Cardiac fibroblast (primary cell): ENCODE data around the gene MED12L.
"Not testable (repeated sequence)": the region's sequence is repeated elsewhere in the genome, so short reads cannot be mapped to it uniquely, and the experiment has no call there.

ENCODE experiments used
- DNase-seq, 2 donors: peaks; one replicate each; pipeline versions ENCODE4 v3.0.0 to v3.0.0-alpha.2; 2010; ENCODE audit warnings: low read depth in 2 of 2
- H3K4me3 ChIP-seq, 2 donors: replicated peaks in 1 of 2; 1 replicate in 1 of 2; 2 replicates in 1 of 2; pipeline ENCODE4 v1.5.1; 2011; ENCODE audit warnings: low read depth in 2 of 2, low read length in 2 of 2, mild to moderate bottlenecking in 2 of 2, moderate library complexity in 1 of 2
- TF ChIP-seq, protein P1 (sequence below): IDR thresholded peaks from one replicate; pipeline ENCODE4 v1.5.1; 2011; ENCODE audit warnings: low read depth, mild to moderate bottlenecking, low read length, inconsistent platforms

The MED12L gene

DNA sequence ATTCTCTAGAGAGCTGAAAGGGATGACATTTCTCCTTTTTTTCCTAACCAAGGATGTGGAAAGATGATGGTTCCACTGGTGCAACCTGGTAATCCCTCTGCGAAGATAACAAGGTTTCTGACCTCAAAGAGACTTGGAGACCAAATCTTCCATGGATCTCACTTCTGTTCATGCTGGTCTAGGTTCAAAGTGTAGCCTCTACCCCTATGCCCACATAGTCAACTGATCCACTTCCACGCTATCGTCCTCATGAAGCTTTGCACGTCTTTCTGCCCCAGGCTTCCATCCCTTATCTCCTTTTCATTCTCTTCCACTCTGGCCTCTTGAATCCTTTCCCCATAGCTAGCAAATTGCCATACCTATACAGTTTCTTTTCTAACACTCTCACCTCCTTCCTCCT, 8.8 kb upstream of the MED12L start:
- no peak overlapping the region for H3K4me3 ChIP-seq
- TF ChIP-seq, protein P1, sequence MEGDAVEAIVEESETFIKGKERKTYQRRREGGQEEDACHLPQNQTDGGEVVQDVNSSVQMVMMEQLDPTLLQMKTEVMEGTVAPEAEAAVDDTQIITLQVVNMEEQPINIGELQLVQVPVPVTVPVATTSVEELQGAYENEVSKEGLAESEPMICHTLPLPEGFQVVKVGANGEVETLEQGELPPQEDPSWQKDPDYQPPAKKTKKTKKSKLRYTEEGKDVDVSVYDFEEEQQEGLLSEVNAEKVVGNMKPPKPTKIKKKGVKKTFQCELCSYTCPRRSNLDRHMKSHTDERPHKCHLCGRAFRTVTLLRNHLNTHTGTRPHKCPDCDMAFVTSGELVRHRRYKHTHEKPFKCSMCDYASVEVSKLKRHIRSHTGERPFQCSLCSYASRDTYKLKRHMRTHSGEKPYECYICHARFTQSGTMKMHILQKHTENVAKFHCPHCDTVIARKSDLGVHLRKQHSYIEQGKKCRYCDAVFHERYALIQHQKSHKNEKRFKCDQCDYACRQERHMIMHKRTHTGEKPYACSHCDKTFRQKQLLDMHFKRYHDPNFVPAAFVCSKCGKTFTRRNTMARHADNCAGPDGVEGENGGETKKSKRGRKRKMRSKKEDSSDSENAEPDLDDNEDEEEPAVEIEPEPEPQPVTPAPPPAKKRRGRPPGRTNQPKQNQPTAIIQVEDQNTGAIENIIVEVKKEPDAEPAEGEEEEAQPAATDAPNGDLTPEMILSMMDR = no peak
- DNase-seq = no peak

DNA sequence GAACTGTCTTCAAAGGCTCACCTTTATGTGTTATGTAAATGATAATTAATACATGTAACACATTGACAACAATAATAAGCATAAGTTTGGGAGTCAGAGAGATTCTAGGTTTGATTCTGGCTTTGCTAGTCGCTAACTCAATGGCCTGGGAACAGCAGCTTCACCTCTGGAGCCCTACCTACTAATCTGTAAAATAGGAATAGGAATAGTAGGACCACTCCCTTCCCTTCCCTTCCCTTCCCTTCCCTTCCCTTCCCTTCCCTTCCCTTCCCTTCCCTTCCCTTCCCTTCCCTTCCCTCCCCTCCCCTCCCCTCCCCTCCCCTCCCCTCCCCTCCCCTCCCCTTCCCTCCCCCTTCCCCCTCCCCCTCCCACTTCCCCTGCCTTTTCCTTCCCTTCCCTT, 4.4 kb upstream of the MED12L start:
- not testable (repeated sequence) for DNase-seq, H3K4me3 ChIP-seq

DNA sequence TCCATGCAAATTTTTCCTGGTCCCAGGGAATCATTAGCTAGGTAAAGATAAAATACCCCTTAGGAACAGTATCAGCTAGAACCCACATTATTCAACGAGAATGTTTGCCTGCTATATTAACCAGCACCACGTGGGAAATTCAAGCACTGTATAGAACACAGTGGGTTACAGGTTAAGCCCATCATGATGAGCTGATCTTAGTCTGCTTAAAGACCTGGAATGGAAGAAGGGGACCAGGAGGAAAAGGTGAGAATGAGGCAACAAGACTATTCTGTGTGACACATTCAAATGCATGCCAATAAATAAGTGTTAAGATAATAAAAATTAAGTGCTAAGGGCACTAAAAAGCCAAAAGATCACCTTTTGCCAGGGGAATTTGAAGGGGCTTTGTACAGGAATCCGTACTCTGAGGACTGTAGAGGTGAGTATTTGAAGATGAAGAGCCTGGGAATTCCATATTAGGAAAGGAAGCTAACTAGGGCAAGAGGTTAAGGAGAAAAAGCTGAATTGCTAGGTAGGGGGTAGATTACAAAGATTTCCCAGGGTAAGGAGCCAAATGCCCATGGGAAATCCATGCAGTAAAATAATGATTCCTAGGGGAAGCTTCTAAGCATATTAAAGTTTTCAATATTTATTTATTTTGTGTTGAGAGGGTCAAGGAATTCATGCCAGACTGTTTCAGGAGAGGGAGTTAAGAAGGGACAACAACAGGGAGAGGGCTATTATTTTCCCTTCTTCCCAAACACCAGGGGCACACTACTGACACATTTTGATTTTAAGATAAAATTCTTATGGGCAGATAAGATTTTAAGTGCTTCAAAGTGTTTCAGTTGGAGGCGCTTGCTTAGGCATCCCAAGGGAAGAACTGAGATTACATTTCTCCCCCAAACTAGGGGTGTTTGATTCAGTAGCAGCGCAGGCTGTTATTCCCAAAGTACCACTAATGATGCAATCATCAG, 2.3 kb upstream of the MED12L start:
- TF ChIP-seq, protein P1 = no peak
- H3K4me3 ChIP-seq = no peak overlapping the region
- no peak for DNase-seq

DNA sequence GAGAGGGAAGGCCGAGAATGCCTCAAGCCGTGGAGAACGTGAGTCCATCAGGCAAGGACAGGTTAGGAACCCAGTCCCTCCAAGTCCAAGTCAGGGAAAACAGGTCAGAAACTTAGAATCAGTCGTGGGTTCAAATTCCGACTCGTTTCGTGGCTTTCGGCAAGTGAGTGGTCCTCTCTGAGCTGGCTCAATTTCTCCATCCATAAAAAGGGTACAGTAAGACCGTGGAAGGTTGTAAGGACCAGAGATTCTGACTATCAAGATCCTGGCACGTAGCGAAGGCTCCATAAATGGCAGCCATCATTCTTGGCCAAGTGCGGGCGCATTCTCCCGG, 604 bp upstream of the MED12L start:
- TF ChIP-seq, protein P1 = no peak
- no peak for DNase-seq
- H3K4me3 ChIP-seq = peak overlapping the region; percentile 46

DNA sequence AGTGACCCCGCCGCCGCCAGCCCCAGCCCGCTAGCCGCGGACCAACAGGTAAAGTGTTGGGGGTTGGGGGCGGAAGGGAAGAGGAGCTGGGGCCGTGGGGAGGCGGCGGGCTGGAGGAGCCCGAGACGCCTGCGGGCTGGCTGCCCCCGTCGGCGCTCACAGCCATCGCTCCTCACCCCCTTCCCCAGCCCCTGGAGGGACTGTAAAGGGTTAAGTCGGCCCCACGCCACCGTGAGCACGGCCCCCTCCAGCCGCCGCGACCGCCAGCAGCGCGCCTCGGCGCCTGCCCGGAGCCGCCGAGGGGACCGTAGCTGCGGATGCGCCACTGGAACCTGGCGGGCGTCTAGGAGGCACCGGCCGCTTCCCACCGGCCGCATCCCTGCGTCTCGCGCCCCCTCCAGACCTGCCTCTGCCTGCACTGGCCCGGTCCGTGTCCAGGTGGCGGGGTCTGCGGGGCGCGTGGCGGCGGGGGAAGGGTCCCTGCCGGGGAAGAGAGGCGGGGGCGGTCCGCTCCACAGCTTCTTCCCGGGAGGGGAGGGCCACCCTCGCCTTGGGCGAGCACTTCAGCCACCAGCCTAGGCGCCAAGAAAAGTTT, 522 bp downstream of the MED12L start:
- TF ChIP-seq, protein P1 = no peak
- DNase-seq = no peak

DNA sequence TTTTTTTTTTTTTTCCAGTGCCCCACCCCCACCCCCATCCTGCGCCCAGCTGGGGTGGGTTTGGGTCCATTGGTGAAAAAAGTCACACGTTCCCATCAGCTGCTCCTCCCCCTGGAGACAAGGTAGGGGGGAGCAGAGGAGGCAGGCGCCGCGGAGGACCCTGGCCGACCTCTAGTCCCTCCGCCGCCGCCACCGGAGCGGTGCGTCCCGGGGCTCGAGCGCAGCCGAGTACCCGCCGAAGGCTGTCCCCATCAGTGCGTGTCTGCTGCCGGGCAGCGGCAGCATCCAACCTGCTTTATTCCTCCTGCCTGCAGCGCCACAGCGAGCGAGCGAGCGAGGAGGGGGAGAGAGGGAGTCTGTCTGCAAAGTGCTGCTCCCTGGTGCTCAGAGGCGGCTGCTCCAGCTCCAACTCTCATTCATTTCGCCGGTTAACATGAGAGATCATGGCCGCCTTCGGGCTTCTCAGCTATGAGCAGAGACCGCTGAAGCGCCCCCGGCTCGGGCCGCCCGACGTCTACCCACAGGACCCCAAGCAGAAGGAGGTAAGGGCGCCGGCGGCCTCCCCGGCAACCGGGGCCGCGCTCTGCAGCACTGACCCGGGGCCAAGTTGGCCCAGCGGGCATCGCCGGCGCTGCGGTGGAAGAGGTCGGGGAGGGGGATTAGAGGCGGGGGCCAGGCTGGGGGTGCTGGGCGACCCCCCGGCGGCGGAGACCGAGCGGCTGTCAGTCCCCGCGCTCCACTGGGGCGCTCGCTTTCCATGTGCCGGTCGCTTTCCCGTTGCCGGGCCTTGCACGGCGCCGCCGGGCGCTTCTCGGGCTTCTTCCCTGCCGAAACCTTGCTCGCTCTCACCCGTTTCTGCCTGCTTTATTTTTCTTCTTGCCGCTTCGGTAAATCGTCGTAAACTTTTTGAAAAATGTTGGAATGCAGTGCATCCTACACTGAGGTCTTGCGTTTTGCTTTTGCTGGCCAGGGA, 1.3 kb downstream of the MED12L start:
- TF ChIP-seq, protein P1 = peak; percentile 70
- H3K4me3 ChIP-seq = peak overlapping the region; percentile 39 to 53
- DNase-seq = peak; percentile 85 to 87

More for the DNA sequence above, 522 bp downstream of the MED12L start:
- peak overlapping the region; percentile 48 to 53 for H3K4me3 ChIP-seq
